ENCODE results near the gene DNM2. TPM values are rescaled to one million over a fixed set of nuclear protein-coding genes. Genes with fewer than 3 reads are reported as not detected.

The DNM2 gene
- total and polyA plus RNA-seq, 9 of the 15 experiments (the other 6 are each of a cell fraction or from before 2014, with no cell fraction given) = 2.2 to 161 (median 72.6) TPM

GRCh38 chr19:10835754-10836478, 118.0 kb downstream of the DNM2 start, which contains the start of gene TMED1 (continued):
- TF ChIP-seq ZNF592 (IDR thresholded peaks at IDR 0.05) = no peak
- no peak for TF ChIP-seq PPARD (CRISPR knock-in tag; IDR thresholded peaks at IDR 0.05)
- no peak for TF ChIP-seq TEAD2 (tag; IDR thresholded peaks at IDR 0.05)
- no peak for TF ChIP-seq E4F1 (CRISPR knock-in tag; IDR thresholded peaks at IDR 0.05; ENCODE audit: borderline replicate concordance)
- no peak for TF ChIP-seq ZFP1 (CRISPR knock-in tag; IDR thresholded peaks at IDR 0.05)
- TF ChIP-seq ZNF511 (CRISPR knock-in tag; IDR thresholded peaks at IDR 0.05) = no peak
- TF ChIP-seq KLF13 (tag; IDR thresholded peaks at IDR 0.05; ENCODE audit: borderline replicate concordance, low read depth) = peak; percentile 90
- TF ChIP-seq FOXM1 (IDR thresholded peaks at IDR 0.05; ENCODE audit: low read depth) = peak; percentile 62; the same call in 1 of the 2 replicates
- peak; percentile 7; the same call in 1 of the 2 replicates for TF ChIP-seq FOXM1 (CRISPR knock-in tag; IDR thresholded peaks at IDR 0.05; ENCODE audit: low read depth)
- TF ChIP-seq RFX1 (IDR thresholded peaks at IDR 0.05) = peak; percentile 77
- TF ChIP-seq ZNF408 (CRISPR knock-in tag; IDR thresholded peaks at IDR 0.05; ENCODE audit: low read depth) = no peak
- no peak for TF ChIP-seq ZNF146 (CRISPR knock-in tag; IDR thresholded peaks at IDR 0.05; ENCODE audit: unreplicated experiment)
- TF ChIP-seq MAX (CRISPR knock-in tag; IDR thresholded peaks at IDR 0.05) = no peak
- peak; percentile 82 for TF ChIP-seq POLR2H (tag; IDR thresholded peaks at IDR 0.05; ENCODE audit: low read depth)
- TF ChIP-seq SPI1 (IDR thresholded peaks at IDR 0.05; ENCODE audit: borderline replicate concordance, low read depth, low read length) = peak; percentile 44; the same call in 1 of the 2 replicates
- TF ChIP-seq ZNF507 (tag; conservative IDR thresholded peaks at IDR 0.05) = no peak
- TF ChIP-seq ZNF778 (CRISPR knock-in tag; IDR thresholded peaks at IDR 0.05) = no peak
- no peak for TF ChIP-seq TCF15 (CRISPR knock-in tag; IDR thresholded peaks at IDR 0.05)
